HUES48 (cell line): ENCODE measurements around the gene EMILIN2.
"Not testable (repeated sequence)": the region's sequence is repeated elsewhere in the genome, so short reads cannot be mapped to it uniquely, and the experiment has no call there.

Experiments used
- H3K27ac ChIP-seq: one replicate; pipeline ENCODE4 v1.7.0; 2013; ENCODE audit warnings: low read depth, low read length, inconsistent platforms
- H3K27me3 ChIP-seq: 2 replicates; pipeline ENCODE4 v1.6.1; 2013; ENCODE audit warnings: mild to moderate bottlenecking, low read length; ENCODE audit not compliant: control insufficient read depth, insufficient read depth
- H3K36me3 ChIP-seq: 2 replicates; pipeline ENCODE4 v1.6.1; 2013; ENCODE audit warnings: low read length; ENCODE audit not compliant: control insufficient read depth, insufficient read depth
- H3K4me1 ChIP-seq: 2 replicates; pipeline ENCODE4 v1.6.1; 2013; ENCODE audit warnings: mild to moderate bottlenecking, low read length; ENCODE audit not compliant: control insufficient read depth, insufficient read depth
- H3K4me3 ChIP-seq: 2 replicates; pipeline ENCODE4 v1.5.1; 2013; ENCODE audit warnings: mild to moderate bottlenecking, low read depth, low read length
- H3K9ac ChIP-seq: 2 replicates; pipeline ENCODE4 v1.6.1; 2013; ENCODE audit warnings: mild to moderate bottlenecking, low read depth, low read length, moderate library complexity
- H3K9me3 ChIP-seq: 2 replicates; pipeline ENCODE4 v1.6.1; 2013; ENCODE audit warnings: low read length; ENCODE audit not compliant: control insufficient read depth, insufficient read depth

Gene EMILIN2

GRCh38 chr18:2909431-2910140 lies 62.8 kb downstream of the EMILIN2 start:
- Histone ChIP-seq H3K4me1 (no peaks in the 10 kb centered on the region), H3K36me3 (peaks cover 47% of the 10 kb centered on the region), H3K9me3 (no peaks in the 10 kb centered on the region), H3K9ac (no peak overlapping the region), H3K4me3 (no peak overlapping the region), H3K27ac (no peak overlapping the region), H3K27me3 (no peaks in the 10 kb centered on the region)

DNA sequence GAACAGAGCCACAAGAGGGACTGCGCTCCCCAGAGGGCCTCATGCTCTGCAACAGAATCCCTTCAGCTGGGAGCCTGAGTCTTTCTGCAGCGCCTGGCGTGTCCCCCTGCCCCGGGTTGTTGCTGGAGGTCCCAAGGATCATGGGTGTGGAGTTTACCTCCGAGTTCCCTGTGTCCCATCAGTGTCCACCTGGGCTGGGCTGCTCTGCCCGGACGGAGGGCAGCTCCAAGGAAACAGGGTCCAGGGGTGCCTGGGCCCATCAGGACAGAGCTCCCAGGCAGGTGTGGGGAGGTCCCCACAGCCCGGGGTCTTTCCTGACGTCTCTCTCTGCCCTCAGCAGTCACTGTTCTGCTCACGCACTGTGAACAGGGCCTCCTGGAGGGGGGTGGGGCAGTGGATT lies 63.5 kb downstream of the EMILIN2 start:
- Histone ChIP-seq H3K27ac (no peak overlapping the region), H3K36me3 (peaks cover 53% of the 10 kb centered on the region), H3K27me3 (no peaks in the 10 kb centered on the region), H3K9me3 (no peaks in the 10 kb centered on the region), H3K4me1 (no peaks in the 10 kb centered on the region), H3K9ac (no peak overlapping the region), H3K4me3 (no peak overlapping the region)

DNA sequence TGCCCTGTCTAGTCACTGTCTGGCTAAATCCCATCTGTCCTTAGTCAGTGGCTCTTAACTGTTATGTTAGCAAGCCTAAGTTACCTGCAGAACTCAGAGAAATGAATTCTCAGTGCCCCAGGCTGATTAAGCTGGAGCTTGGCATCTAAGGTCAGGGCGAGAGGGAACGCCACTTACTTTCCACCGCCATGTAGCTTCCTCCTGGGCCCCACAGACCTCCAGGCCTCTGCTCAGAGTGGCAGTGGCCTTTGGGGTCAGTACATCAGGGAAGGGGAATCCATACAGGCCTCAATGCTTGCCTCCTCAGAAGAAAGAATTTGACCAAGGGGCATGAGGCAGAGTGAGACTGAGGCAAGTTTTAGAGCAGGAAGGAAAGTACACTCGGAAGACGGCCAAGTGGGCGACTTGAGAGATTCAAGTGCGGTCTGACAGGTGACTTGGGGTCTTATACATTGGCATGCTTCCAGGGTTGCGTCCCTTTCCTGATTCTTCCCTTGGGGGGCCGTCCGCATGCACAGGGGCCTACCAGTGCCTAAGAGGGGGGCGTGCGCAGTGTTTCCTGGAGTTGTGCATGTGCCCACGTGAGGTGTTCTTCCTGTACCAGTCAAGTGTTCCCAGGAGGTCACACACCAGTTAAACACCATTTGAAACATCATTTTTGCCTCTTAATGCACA lies 64.1 kb downstream of the EMILIN2 start:
- peaks cover 53% of the 10 kb centered on the region for H3K36me3 ChIP-seq
- no peak overlapping the region for H3K4me3 ChIP-seq
- H3K27ac ChIP-seq = no peak overlapping the region

DNA sequence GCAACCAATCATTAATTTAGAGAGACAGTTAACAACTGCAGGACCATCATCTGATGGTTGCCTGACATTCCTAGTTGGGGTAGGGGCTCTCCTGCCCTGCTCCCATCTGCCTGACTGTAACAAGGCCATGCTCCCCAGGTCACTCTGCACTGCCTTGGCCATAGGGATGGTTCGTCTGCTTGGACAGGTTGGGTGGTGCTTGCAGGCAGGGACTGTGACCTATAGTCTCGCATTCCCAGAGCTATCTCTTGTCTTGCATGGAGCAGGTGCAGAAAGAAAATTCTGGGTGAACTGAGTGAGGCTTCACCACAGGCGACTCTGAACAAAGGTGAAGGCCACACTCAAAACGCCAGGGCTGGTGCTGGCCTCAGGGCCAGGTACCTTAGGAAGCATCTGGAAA lies 64.7 kb downstream of the EMILIN2 start:
- Histone ChIP-seq H3K36me3 (peaks cover 53% of the 10 kb centered on the region), H3K9me3 (no peaks in the 10 kb centered on the region), H3K27ac (no peak overlapping the region), H3K27me3 (no peaks in the 10 kb centered on the region), H3K4me3 (no peak overlapping the region), H3K9ac (no peak overlapping the region), H3K4me1 (peaks cover 10% of the 10 kb centered on the region)

More for the DNA sequence above, 64.1 kb downstream of the EMILIN2 start:
- Histone ChIP-seq H3K27me3 (no peaks in the 10 kb centered on the region), H3K9ac (no peak overlapping the region), H3K4me1 (peaks cover 3% of the 10 kb centered on the region), H3K9me3 (no peaks in the 10 kb centered on the region)

DNA sequence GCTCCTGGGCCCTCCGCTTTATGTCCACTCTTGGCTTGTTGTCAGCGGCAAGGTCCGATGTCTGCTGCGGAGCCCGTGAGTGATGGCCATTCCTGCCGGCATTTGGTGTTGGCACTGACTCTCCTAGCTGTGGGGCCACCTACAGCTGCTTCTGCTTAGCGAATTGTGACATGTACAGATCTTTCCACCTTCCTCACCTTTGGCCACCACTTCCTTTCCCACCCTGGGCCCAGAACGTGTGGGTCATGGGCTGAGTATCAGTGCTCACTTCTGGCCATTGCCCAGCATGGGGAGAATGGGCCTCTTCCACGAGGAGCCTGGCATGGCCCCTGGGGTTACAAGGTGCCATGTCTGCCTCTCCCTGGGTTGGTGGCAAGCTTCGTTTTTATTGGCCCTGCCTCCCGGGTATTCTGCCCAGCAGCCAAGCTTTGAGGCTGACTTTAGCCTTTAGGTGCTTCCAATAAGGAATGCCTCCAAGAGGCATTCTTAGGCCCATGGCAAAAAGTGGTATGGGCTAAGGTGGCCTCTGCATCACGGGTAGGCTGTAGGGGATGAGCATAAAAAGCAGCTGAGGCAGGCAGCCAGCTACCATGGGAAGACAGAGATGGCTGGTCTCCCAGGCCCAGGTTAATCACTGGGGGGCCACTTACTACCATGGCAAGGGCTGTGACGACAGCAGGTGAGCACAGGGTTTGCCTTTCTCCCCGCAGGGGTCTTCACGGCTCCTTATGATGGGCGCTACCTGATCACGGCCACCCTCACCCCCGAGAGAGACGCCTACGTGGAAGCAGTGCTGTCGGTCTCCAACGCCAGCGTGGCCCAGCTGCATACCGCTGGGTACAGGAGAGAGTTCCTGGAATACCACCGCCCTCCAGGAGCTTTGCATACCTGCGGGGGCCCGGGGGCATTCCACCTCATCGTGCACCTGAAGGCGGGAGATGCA lies 65.8 kb downstream of the EMILIN2 start:
- no peaks in the 10 kb centered on the region for H3K27me3 ChIP-seq
- H3K9ac ChIP-seq = no peak overlapping the region
- no peak overlapping the region for H3K27ac ChIP-seq
- peaks cover 21% of the 10 kb centered on the region for H3K4me1 ChIP-seq
- H3K4me3 ChIP-seq = no peak overlapping the region
- peaks cover 55% of the 10 kb centered on the region for H3K36me3 ChIP-seq
- no peaks in the 10 kb centered on the region for H3K9me3 ChIP-seq

DNA sequence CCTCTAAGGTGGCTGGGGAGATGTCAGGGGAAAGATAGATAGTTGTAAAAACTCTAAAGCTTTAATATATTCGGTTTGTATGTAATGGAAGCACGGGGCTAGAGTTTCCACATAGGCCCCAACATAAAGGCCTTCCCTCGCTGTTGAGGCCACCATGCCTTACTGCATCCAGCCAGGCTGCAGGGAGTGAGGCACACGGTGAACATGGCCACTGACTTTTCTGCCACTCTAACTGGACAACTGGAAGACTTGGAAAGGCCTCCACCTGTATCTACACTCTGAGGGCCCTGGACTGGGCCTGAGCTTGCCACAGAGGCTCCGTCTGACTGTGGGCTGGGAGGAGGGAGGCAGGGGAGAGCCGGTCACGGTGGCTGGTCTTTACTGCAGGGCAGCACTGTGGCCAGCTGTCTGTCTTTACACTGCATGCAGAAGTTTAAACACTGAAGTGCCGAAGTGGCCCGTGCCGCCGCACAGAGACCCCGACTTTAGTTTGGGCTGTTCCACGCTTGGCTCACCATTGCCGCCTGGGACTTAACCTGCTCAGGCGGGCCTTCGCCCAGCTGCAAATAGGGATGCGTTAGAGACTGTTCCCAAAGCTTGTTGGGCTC lies 66.7 kb downstream of the EMILIN2 start:
- Histone ChIP-seq H3K4me1 (peaks cover 23% of the 10 kb centered on the region), H3K4me3 (no peak overlapping the region), H3K27me3 (no peaks in the 10 kb centered on the region), H3K36me3 (peaks cover 61% of the 10 kb centered on the region), H3K9ac (no peak overlapping the region), H3K27ac (no peak overlapping the region), H3K9me3 (no peaks in the 10 kb centered on the region)

DNA sequence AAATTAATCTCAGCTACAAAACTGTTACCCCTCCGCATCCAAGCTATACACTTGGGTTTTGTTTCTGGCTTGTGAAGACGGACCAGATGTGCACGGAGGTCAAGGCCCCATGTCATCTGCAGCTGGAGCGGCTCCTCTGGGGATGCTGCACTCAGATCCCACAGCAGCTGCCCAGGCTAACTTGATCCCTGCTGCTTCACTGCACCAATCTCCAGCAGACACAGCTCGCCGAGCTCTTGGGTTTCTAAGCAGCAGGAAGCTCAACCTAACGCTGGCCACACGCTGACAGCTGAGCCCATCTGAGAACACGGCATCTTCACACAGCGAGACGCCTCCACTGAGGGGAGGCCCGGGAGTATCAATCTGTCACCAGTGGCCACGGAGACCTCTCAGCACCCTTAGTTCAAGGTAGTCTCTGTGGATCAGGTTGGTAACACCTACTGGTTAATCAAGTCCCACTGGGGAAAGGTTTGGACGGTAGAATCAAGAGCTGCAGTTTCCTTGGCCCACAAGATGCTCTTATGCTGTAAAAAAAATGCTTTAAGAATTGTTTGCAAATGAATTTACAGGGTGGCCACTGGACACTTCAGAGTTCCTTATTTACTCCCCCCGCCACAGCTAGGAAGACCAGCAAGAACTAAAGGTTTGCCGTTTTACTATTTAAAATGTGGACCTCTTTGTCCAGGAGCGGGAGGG lies 67.5 kb downstream of the EMILIN2 start:
- H3K36me3 ChIP-seq = peaks cover 60% of the 10 kb centered on the region
- no peaks in the 10 kb centered on the region for H3K27me3 ChIP-seq
- H3K9ac ChIP-seq = no peak overlapping the region
- H3K4me1 ChIP-seq = peaks cover 23% of the 10 kb centered on the region
- no peaks in the 10 kb centered on the region for H3K9me3 ChIP-seq
- no peak overlapping the region for H3K27ac ChIP-seq
- no peak overlapping the region for H3K4me3 ChIP-seq

- Histone ChIP-seq H3K27me3 (no peaks in the 10 kb centered on the region), H3K27ac (no peak overlapping the region), H3K9me3 (no peaks in the 10 kb centered on the region), H3K36me3 (peaks cover 60% of the 10 kb centered on the region), H3K9ac (no peak overlapping the region), H3K4me1 (peaks cover 23% of the 10 kb centered on the region), H3K4me3 (no peak overlapping the region)
These were observed 68.1 kb downstream of the EMILIN2 start for GRCh38 chr18:2914881-2915240.

DNA sequence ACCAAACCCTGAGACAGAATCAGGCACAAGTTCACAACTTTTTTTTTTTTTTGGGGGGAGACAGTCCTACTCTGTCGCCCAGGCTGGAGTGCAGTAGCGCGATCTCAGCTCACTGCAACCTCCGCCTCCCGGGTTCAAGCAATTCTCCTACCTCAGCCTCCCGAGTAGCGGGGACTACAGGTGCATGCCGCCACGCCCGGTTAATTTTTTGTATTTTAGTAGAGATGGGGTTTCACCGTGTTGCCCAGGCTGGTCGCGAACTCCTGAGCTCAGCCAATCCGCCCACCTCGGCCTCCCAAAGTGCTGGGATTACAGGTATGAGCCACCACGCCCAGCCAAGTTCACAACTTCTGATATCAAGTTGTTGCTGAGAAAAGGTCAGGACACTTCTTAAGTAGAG lies 68.7 kb downstream of the EMILIN2 start:
- Histone ChIP-seq H3K27ac (peak overlapping the region; percentile 93), H3K4me1 (peaks cover 23% of the 10 kb centered on the region), H3K36me3 (peaks cover 60% of the 10 kb centered on the region)
- H3K9ac ChIP-seq, H3K9me3 ChIP-seq, H3K4me3 ChIP-seq, H3K27me3 ChIP-seq: not testable (repeated sequence)

GRCh38 chr18:2916184-2916583 lies 69.4 kb downstream of the EMILIN2 start:
- Histone ChIP-seq H3K9me3 (no peaks in the 10 kb centered on the region), H3K4me3 (no peak overlapping the region), H3K36me3 (peaks cover 67% of the 10 kb centered on the region), H3K4me1 (peaks cover 23% of the 10 kb centered on the region), H3K9ac (no peak overlapping the region; the same call in 1 of the 2 replicates), H3K27ac (peak overlapping the region; percentile 93), H3K27me3 (no peaks in the 10 kb centered on the region)
